Right lobe of liver (tissue), 6 donors: ENCODE measurements around the gene KRT83. TPM values are rescaled to one million over a fixed set of nuclear protein-coding genes. Genes with fewer than 3 reads are reported as not detected.

Source experiments
- ATAC-seq, 4 donors: fragments of 200-7000 bp; cut with Tn5 transposase; one replicate each; pipeline ENCODE4 v1.9.1; 2020; ENCODE audit warnings: mild to moderate bottlenecking in 4 of 4, moderate library complexity in 4 of 4
- DNase-seq, 3 donors: peaks; one replicate each; pipeline ENCODE4 v3.0.0-alpha.2; 2020
- H3K27ac ChIP-seq, 3 donors: fragments of 200-600 bp; one replicate each; pipeline ENCODE4 v1.8.0; 2022
- H3K27me3 ChIP-seq, 2 donors: fragments of 200-600 bp; one replicate each; pipeline ENCODE4 v1.8.0; 2022
- H3K36me3 ChIP-seq, 4 donors: fragments of 200-600 bp; sonication (generic) in 1 of 4; one replicate each; pipeline versions ENCODE4 v1.5.1 to v1.8.0; 2017 to 2022; ENCODE audit warnings: control low read depth in 1 of 4
- H3K4me1 ChIP-seq, 4 donors: fragments of 200-600 bp; sonication (generic) in 1 of 4; one replicate each; pipeline versions ENCODE4 v1.5.1 to v1.8.0; 2017 to 2022; ENCODE audit warnings: control low read depth in 1 of 4
- H3K4me3 ChIP-seq, 3 donors: fragments of 200-600 bp; one replicate each; pipeline ENCODE4 v1.8.0; 2022
- H3K9me3 ChIP-seq, 4 donors: fragments of 200-600 bp; sonication (generic) in 1 of 4; one replicate each; pipeline versions ENCODE4 v1.5.1 to v1.8.0; 2017 to 2022; ENCODE audit warnings: control low read depth in 1 of 4
- POLR2A ChIP-seq: fragments of 450-650 bp; IDR thresholded peaks from one replicate; pipeline ENCODE4 v1.6.1; 2017; ENCODE audit warnings: antibody characterized with exemption, mild to moderate bottlenecking
- whole genome bisulfite sequencing: methylation state at CpG from one replicate; pipeline ENCODE4 v1.1.6; 2018; ENCODE audit warnings: low coverage, low lambda C conversion rate; ENCODE audit not compliant: insufficient coverage; ENCODE audit errors: missing lambda C conversion rate; 5-methylcytosine and 5-hydroxymethylcytosine counted together
- intact Hi-C, 2 donors: fragments of 100-400 bp; cut with DNase I; formaldehyde crosslinking; loops; one replicate each; pipeline versions ENCODE4 v1.11.2 to v1.14.1; 2022
- total RNA-seq, 6 experiments: library from RNA; depleted of rRNA in 2 of 6; stranded (reverse); fragments of >200 nt in 2 of 6; fragmentation: NEBNext Ultra II Directional in 3 of 6; extraction: Animal tissue kit (Norgen Biotek cat#: 25700) in 3 of 6; gene quantifications; one replicate each; pipeline versions ENCODE4 v1.1.0 to v1.2.4, GENCODE V29; 2016 to 2023
- TF ChIP-seq, protein P1 (sequence below), 4 donors: fragments of 200-600 bp in 3 of 4; fragments of 450-650 bp in 1 of 4; IDR thresholded peaks; one replicate each; pipeline versions ENCODE4 v1.5.1 to v1.8.0; 2016 to 2022; ENCODE audit warnings: antibody characterized with exemption in 4 of 4, mild to moderate bottlenecking in 2 of 4
- donor health status: DM: no; HTN: yes; CAD: no.
- donor health status: DM: no; HTN: no; CAD: no.
- donor health status: DM: no; HTN: no; CAD: no.
- donor health status: DM: no; HTN: yes; CAD: no.
- donor health status: DM: no; HTN: yes; CAD: no.

KRT83 gene
- total RNA-seq, 6 experiments from 2014 or later: not detected

DNA sequence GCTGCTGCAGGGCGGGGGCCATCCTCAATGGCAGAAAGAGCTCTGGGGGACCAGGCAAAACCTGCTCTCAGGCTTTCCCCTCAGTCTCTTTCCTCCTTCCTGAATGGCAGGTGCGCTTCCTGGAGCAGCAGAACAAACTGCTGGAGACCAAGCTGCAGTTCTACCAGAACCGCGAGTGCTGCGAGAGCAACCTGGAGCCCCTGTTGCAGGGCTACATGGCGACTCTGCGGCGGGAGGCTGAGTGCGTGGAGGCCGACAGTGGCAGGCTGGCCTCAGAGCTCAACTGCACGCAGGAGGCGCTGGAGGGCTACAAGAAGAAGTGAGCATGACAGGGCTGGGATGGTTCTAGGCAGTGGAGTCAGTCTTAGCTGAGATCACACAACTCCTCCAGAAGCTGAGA, 22.9 kb upstream of the KRT83 start:
- peaks cover 0 to 6% (median 0%) of the 10 kb centered on the region in 4 donors for H3K4me1 ChIP-seq
- no peak overlapping the region for H3K27ac ChIP-seq
- no peak for DNase-seq
- H3K36me3 ChIP-seq: no peaks in the 10 kb centered on the region
- no peak for ATAC-seq
- no peaks in the 10 kb centered on the region for H3K27me3 ChIP-seq
- no peaks in the 10 kb centered on the region for H3K9me3 ChIP-seq
- intact Hi-C loops: no loop called here
- TF ChIP-seq, protein P1, sequence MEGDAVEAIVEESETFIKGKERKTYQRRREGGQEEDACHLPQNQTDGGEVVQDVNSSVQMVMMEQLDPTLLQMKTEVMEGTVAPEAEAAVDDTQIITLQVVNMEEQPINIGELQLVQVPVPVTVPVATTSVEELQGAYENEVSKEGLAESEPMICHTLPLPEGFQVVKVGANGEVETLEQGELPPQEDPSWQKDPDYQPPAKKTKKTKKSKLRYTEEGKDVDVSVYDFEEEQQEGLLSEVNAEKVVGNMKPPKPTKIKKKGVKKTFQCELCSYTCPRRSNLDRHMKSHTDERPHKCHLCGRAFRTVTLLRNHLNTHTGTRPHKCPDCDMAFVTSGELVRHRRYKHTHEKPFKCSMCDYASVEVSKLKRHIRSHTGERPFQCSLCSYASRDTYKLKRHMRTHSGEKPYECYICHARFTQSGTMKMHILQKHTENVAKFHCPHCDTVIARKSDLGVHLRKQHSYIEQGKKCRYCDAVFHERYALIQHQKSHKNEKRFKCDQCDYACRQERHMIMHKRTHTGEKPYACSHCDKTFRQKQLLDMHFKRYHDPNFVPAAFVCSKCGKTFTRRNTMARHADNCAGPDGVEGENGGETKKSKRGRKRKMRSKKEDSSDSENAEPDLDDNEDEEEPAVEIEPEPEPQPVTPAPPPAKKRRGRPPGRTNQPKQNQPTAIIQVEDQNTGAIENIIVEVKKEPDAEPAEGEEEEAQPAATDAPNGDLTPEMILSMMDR (IDR thresholded peaks at IDR 0.05): no peak
- TF ChIP-seq POLR2A: no peak
- WGBS: 93% methylated on average over 5 of the region's 12 CpGs
- H3K4me3 ChIP-seq: no peak overlapping the region

DNA sequence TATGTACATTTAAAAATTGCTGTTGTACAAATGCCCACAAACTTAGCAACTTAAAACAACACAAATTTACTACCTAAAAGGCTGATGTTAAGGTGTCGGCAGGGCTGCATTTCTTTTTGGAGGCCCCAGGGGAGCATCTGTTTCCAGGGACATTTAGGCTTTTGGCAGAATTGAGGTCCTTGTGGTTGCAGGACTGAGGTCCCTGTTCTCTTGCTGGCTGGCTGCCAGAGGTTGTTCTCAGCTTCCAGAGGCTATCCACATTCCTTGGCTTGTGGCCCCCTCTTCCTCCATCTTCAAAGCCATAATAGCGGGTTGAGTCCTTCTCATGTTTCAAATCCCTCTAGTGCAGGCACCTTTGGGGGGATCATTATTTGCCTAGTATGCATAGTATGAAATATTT, 22.4 kb upstream of the KRT83 start:
- Histone ChIP-seq H3K27me3 (no peaks in the 10 kb centered on the region), H3K4me1 (peaks cover 0 to 6% (median 0%) of the 10 kb centered on the region in 4 donors), H3K9me3 (no peaks in the 10 kb centered on the region), H3K4me3 (no peak overlapping the region), H3K27ac (no peak overlapping the region), H3K36me3 (no peaks in the 10 kb centered on the region)
- no peak for ATAC-seq
- no peak for DNase-seq
- TF ChIP-seq, protein P1 (IDR thresholded peaks at IDR 0.05): no peak
- TF ChIP-seq POLR2A: no peak
- intact Hi-C loops: no loop called here
- WGBS: 83% methylated on average over 1 of the region's 2 CpGs

DNA sequence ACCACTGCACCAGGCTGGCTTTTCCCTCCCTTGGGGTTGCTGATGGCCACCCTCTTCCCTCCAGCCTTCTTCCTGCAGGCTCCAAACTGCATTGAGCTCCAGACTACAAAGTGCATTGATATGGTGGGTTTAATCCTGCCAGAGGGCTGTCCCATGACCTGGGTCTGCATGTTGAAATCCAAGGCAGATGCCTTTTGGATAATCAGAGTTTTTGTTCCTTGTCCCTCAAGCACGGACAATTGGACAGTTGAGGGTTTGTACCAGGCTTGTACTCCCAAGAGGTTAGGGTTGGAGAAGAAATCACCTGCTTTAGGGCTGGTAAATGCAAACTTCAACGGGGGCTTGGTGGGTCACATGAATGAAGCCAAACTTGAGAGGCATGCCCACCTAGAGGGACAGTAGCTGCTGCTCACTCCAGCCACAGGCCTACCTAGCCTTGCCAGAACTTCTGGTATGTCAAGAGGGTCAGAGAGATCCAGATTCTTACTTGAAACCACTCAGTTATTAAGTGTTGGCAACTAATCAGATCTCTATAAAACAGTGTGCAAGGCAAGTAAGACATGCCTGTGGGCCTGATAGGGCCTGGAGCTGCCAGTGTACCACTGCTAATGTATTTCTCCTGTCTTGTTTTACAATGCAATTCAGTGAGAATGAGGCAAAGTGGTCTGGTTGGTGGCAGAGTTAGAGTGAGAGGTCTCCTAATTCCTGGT, 21.7 kb upstream of the KRT83 start:
- TF ChIP-seq, protein P1 (IDR thresholded peaks at IDR 0.05): no peak
- no peak for TF ChIP-seq POLR2A
- Histone ChIP-seq H3K27me3 (no peaks in the 10 kb centered on the region), H3K4me1 (peaks cover 0 to 6% (median 0%) of the 10 kb centered on the region in 4 donors), H3K27ac (no peak overlapping the region), H3K36me3 (no peaks in the 10 kb centered on the region), H3K4me3 (no peak overlapping the region), H3K9me3 (no peaks in the 10 kb centered on the region)
- ATAC-seq (no peak), DNase-seq (no peak)
- intact Hi-C loops: no loop called here
- 89% methylated on average over 2 of the region's 2 CpGs for WGBS

DNA sequence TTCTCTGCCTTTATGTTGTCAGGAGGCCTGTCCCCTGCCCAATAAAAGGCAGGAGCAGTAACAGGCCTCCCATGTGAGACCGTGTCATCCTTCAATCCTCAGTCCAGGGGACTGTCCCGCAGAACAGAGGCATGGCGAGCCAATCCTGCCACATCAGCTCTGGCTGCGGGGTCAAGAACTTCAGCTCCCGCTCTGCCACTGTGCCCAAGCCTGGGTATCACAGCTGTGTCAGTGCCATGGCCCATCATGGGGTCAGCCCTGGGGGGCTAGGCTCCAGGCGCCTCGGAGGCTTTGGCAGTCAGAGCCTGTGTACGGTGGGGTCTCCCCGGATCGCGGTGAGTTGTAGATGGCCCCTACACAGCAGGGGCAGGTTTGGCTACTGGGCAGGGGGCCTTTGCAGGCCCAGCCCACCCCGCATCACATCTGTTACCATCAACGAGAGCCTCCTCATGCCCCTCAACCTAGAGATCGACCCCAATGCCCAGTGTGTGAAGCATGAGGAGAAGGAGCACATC, 19.9 kb upstream of the KRT83 start:
- intact Hi-C loops: no loop called here
- TF ChIP-seq POLR2A: no peak
- TF ChIP-seq, protein P1 (IDR thresholded peaks at IDR 0.05): no peak
- ATAC-seq (no peak), DNase-seq (no peak)
- WGBS: 80% methylated on average over 1 of the region's 14 CpGs
- Histone ChIP-seq H3K9me3 (no peaks in the 10 kb centered on the region), H3K36me3 (no peaks in the 10 kb centered on the region), H3K4me3 (no peak overlapping the region), H3K27ac (no peak overlapping the region), H3K27me3 (no peaks in the 10 kb centered on the region), H3K4me1 (peaks cover 0 to 6% (median 0%) of the 10 kb centered on the region in 4 donors)
